K562 (cell line): ENCODE measurements around the gene FBLIM1.
"Not testable (repeated sequence)": the region's sequence is repeated elsewhere in the genome, so short reads cannot be mapped to it uniquely, and the experiment has no call there.

Experiments
- CBFB ChIP-seq: sonication (generic); formaldehyde crosslinking; IDR thresholded peaks from 2 replicates; pipeline ENCODE4 v1.4.0; 2020; ENCODE audit warnings: mild to moderate bottlenecking, missing genetic modification reagents
- EZH2 ChIP-seq: IDR thresholded peaks from 2 replicates; pipeline ENCODE4 v1.6.1; 2012; ENCODE audit warnings: low read depth, mild to moderate bottlenecking, inconsistent platforms, low read length, borderline replicate concordance
- GATAD2B ChIP-seq: fragments of 450-650 bp; IDR thresholded peaks from 2 replicates; pipeline ENCODE4 v1.6.1; 2017; ENCODE audit warnings: mild to moderate bottlenecking, borderline replicate concordance
- NR2F6 ChIP-seq: fragments of 450-650 bp; formaldehyde crosslinking; IDR thresholded peaks from 2 replicates; pipeline ENCODE4 v1.4.0; 2020; ENCODE audit warnings: mild to moderate bottlenecking
- ZMIZ1 ChIP-seq, 2 experiments: fragments of 150-350 bp in 1 of 2; IDR thresholded peaks; 2 replicates each; pipeline ENCODE4 v1.6.1; 2012 to 2016; ENCODE audit warnings: low read depth in 2 of 2, low read length in 2 of 2, mild to moderate bottlenecking in 1 of 2, moderate library complexity in 1 of 2
- ZNF551 ChIP-seq: fragments of 250-450 bp; sonication (Bioruptor Pico); IDR thresholded peaks from 2 replicates; pipeline ENCODE4 v1.5.0; 2021; ENCODE audit warnings: mild to moderate bottlenecking, moderate library complexity
- TF ChIP-seq, protein P1 (sequence below), 3 experiments: IDR thresholded peaks in 2 of 3; conservative IDR thresholded peaks in 1 of 3; 2 replicates each; pipeline ENCODE4 v1.5.1; 2011 to 2012; ENCODE audit warnings: low read length in 3 of 3, mild to moderate bottlenecking in 3 of 3, control low read depth in 2 of 3, improper control_type of control experiment in 1 of 3, inconsistent platforms in 1 of 3, low read depth in 1 of 3, mixed read lengths in 1 of 3, moderate library complexity in 1 of 3; ENCODE audit not compliant: insufficient read depth in 2 of 3

- TF ChIP-seq EZH2; CBFB (CRISPR knock-in tag); NR2F6 (CRISPR knock-in tag); GATAD2B; ZMIZ1 (IDR thresholded peaks at IDR 0.05; ENCODE audit: low read depth in 2 of 2, low read length in 2 of 2); ZNF551 (CRISPR knock-in tag): not testable (repeated sequence)
- TF ChIP-seq, protein P1, sequence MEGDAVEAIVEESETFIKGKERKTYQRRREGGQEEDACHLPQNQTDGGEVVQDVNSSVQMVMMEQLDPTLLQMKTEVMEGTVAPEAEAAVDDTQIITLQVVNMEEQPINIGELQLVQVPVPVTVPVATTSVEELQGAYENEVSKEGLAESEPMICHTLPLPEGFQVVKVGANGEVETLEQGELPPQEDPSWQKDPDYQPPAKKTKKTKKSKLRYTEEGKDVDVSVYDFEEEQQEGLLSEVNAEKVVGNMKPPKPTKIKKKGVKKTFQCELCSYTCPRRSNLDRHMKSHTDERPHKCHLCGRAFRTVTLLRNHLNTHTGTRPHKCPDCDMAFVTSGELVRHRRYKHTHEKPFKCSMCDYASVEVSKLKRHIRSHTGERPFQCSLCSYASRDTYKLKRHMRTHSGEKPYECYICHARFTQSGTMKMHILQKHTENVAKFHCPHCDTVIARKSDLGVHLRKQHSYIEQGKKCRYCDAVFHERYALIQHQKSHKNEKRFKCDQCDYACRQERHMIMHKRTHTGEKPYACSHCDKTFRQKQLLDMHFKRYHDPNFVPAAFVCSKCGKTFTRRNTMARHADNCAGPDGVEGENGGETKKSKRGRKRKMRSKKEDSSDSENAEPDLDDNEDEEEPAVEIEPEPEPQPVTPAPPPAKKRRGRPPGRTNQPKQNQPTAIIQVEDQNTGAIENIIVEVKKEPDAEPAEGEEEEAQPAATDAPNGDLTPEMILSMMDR (IDR thresholded peaks at IDR 0.05 in 2 of 3, conservative IDR thresholded peaks at IDR 0.05 in 1 of 3; ENCODE audit: insufficient read depth in 2 of 3, low read depth in 1 of 3, low read length in 3 of 3): not testable (repeated sequence)
Observed at GRCh38 chr1:15828931-15829330, 70.3 kb downstream of the FBLIM1 start.
